IMR-90 (cell line): ENCODE measurements around the gene ZNG1A.
"Not testable (repeated sequence)": the region's sequence is repeated elsewhere in the genome, so short reads cannot be mapped to it uniquely, and the experiment has no call there.

Experiments used
- BHLHE40 ChIP-seq: fragments of 150-350 bp; IDR thresholded peaks from 2 replicates; pipeline ENCODE4 v1.6.1; 2016; ENCODE audit warnings: mild to moderate bottlenecking, low read depth, low read length
- CEBPB ChIP-seq: IDR thresholded peaks from 2 replicates; pipeline ENCODE4 v1.6.1; 2012; ENCODE audit warnings: low read depth, low read length, improper control_type of control experiment
- CTCF ChIP-seq: conservative IDR thresholded peaks from 2 replicates; pipeline ENCODE4 v1.5.1; 2012; ENCODE audit warnings: mild to moderate bottlenecking, low read depth, low read length, improper control_type of control experiment
- MAFK ChIP-seq: IDR thresholded peaks from 2 replicates; pipeline ENCODE4 v1.6.1; 2012; ENCODE audit warnings: low read depth, low read length, improper control_type of control experiment
- MAZ ChIP-seq: IDR thresholded peaks from 2 replicates; pipeline ENCODE4 v1.6.1; 2012; ENCODE audit warnings: low read depth, mild to moderate bottlenecking, low read length, improper control_type of control experiment, moderate library complexity, borderline replicate concordance
- MXI1 ChIP-seq: IDR thresholded peaks from 2 replicates; pipeline ENCODE4 v1.6.1; 2012; ENCODE audit warnings: low read depth, mild to moderate bottlenecking, low read length, moderate library complexity, borderline replicate concordance
- POLR2A ChIP-seq: IDR thresholded peaks from 2 replicates; pipeline ENCODE4 v1.6.1; 2012; ENCODE audit warnings: mild to moderate bottlenecking, low read depth, low read length
- RFX5 ChIP-seq: IDR thresholded peaks from 2 replicates; pipeline ENCODE4 v1.8.0; 2012; ENCODE audit warnings: low read depth, mild to moderate bottlenecking, low read length, moderate library complexity
- SMC3 ChIP-seq: fragments of 150-350 bp; IDR thresholded peaks from 2 replicates; pipeline ENCODE4 v1.6.1; 2016; ENCODE audit warnings: low read depth, mild to moderate bottlenecking, antibody characterized with exemption, low read length, moderate library complexity

DNA sequence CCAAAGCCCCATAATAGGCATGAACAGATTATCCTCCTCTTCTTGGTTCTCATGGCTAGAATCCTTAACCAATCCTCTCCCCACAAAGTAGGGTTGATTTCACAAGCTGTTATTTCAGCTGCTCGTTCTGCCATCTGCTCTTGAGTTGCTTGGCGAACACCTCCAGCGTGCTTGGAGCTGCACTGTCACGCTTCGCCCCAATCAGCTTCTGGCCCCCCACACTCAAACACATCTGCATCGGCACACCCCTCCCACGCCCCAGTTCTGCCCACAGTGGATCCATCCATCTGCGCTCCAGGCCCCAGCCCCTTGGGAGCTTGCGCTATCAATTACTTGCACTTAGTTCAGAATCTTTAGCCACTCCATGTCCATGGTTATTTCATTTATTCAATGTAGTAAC lies 78.4 kb downstream of the ZNG1A start:
- not testable (repeated sequence) for TF ChIP-seq CTCF, MXI1, POLR2A, CEBPB, RFX5, SMC3, MAZ, MAFK, BHLHE40
